MM.1S (cell line): ENCODE results near the gene TMEM175.

ENCODE experiments used
- DNase-seq: peaks from one replicate; pipeline ENCODE4 v3.0.0-alpha.2; 2015
- H2AFZ ChIP-seq: fragments of 300-600 bp; sonication (generic); 2 replicates; pipeline ENCODE4 v1.6.0; 2016; ENCODE audit warnings: antibody characterized with exemption, low read length
- H3F3A ChIP-seq: fragments of 300-600 bp; sonication (generic); 2 replicates; pipeline ENCODE4 v1.6.1; 2016; ENCODE audit warnings: mild to moderate bottlenecking, antibody characterized with exemption, low read length, moderate library complexity, mixed read lengths; ENCODE audit not compliant: insufficient read depth
- H3K27ac ChIP-seq: fragments of 300-600 bp; sonication (generic); 2 replicates; pipeline ENCODE4 v1.5.1; 2016; ENCODE audit warnings: mild to moderate bottlenecking, low read length
- H3K27me3 ChIP-seq: fragments of 300-600 bp; sonication (generic); replicated peaks from 2 replicates; pipeline ENCODE4 v1.6.0; 2016; ENCODE audit warnings: low read length; ENCODE audit not compliant: insufficient read depth
- H3K36me3 ChIP-seq: fragments of 300-600 bp; sonication (generic); replicated peaks from 2 replicates; pipeline ENCODE4 v1.6.1; 2016; ENCODE audit warnings: mild to moderate bottlenecking, low read length, mixed read lengths; ENCODE audit not compliant: insufficient read depth
- H3K4me1 ChIP-seq: fragments of 300-600 bp; sonication (generic); 2 replicates; pipeline ENCODE4 v1.6.1; 2016; ENCODE audit warnings: low read length, mixed read lengths
- H3K4me2 ChIP-seq: fragments of 300-600 bp; sonication (generic); 2 replicates; pipeline ENCODE4 v1.6.0; 2016; ENCODE audit warnings: low read depth, low read length
- H3K4me3 ChIP-seq: fragments of 300-600 bp; sonication (generic); 2 replicates; pipeline ENCODE4 v1.5.1; 2016; ENCODE audit warnings: low read length, mixed read lengths
- H3K79me2 ChIP-seq: fragments of 300-600 bp; sonication (generic); 2 replicates; pipeline ENCODE4 v1.6.1; 2016; ENCODE audit warnings: mixed run types, low read length, mixed read lengths
- H3K9ac ChIP-seq: fragments of 300-600 bp; sonication (generic); 2 replicates; pipeline ENCODE4 v1.6.1; 2016; ENCODE audit warnings: low read length, mixed read lengths
- H3K9me2 ChIP-seq: fragments of 300-600 bp; sonication (generic); replicated peaks from 2 replicates; pipeline ENCODE4 v1.6.1; 2016; ENCODE audit warnings: mild to moderate bottlenecking, low read length, mixed read lengths; ENCODE audit not compliant: insufficient read depth
- H3K9me3 ChIP-seq: fragments of 300-600 bp; sonication (generic); replicated peaks from 2 replicates; pipeline ENCODE4 v1.6.1; 2016; ENCODE audit warnings: mild to moderate bottlenecking, low read length, mixed read lengths; ENCODE audit not compliant: insufficient read depth
- H4K20me1 ChIP-seq: fragments of 300-600 bp; sonication (generic); 2 replicates; pipeline ENCODE4 v1.6.1; 2016; ENCODE audit warnings: mild to moderate bottlenecking, low read length, moderate library complexity, mixed read lengths; ENCODE audit not compliant: insufficient read depth
- EZH2 ChIP-seq: fragments of 300-600 bp; sonication (generic); optimal IDR thresholded peaks from 2 replicates; pipeline ENCODE3; 2017; ENCODE audit warnings: low read depth, mild to moderate bottlenecking, antibody characterized with exemption, low read length, mixed read lengths
- EZH2phosphoT487 ChIP-seq: fragments of 300-600 bp; sonication (generic); IDR thresholded peaks from 2 replicates; pipeline ENCODE4 v1.6.1; 2018; ENCODE audit warnings: antibody characterized with exemption, low read length
- TF ChIP-seq, protein P1 (sequence below): fragments of 300-600 bp; sonication (generic); IDR thresholded peaks from 2 replicates; pipeline ENCODE4 v1.5.1; 2016; ENCODE audit warnings: antibody characterized with exemption, low read length, mixed read lengths

TMEM175 gene

DNA sequence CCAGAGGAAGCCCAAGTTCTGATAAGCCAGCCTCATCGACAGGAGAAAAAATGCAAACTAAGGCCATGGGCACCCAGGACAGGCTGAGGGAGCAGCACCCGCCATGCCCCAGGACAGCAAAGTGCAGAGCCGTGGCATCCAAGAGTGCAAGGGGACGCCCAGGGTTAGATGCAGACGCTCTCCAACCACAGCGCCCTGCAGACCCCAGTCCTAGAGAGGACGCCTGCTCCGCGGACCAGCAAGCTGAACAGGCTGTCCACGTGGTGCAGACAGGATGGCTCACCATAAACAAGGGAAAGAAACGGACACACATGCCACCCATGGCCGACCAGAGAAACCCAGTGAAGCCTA, 32.7 kb upstream of the TMEM175 start:
- Histone ChIP-seq H3K9ac (no peak overlapping the region), H3K27ac (no peak overlapping the region), H3K79me2 (peaks cover 6% of the 10 kb centered on the region), H3F3A (no peaks in the 10 kb centered on the region), H3K4me3 (no peak overlapping the region), H4K20me1 (no peaks in the 10 kb centered on the region), H3K9me3 (no peaks in the 10 kb centered on the region), H2AFZ (no peak overlapping the region), H3K4me2 (no peak overlapping the region), H3K9me2 (no peaks in the 10 kb centered on the region), H3K36me3 (peaks cover 14% of the 10 kb centered on the region), H3K27me3 (no peaks in the 10 kb centered on the region), H3K4me1 (no peaks in the 10 kb centered on the region)
- no peak for DNase-seq
- TF ChIP-seq EZH2phosphoT487 (no peak), EZH2 (no peak)
- TF ChIP-seq, protein P1, sequence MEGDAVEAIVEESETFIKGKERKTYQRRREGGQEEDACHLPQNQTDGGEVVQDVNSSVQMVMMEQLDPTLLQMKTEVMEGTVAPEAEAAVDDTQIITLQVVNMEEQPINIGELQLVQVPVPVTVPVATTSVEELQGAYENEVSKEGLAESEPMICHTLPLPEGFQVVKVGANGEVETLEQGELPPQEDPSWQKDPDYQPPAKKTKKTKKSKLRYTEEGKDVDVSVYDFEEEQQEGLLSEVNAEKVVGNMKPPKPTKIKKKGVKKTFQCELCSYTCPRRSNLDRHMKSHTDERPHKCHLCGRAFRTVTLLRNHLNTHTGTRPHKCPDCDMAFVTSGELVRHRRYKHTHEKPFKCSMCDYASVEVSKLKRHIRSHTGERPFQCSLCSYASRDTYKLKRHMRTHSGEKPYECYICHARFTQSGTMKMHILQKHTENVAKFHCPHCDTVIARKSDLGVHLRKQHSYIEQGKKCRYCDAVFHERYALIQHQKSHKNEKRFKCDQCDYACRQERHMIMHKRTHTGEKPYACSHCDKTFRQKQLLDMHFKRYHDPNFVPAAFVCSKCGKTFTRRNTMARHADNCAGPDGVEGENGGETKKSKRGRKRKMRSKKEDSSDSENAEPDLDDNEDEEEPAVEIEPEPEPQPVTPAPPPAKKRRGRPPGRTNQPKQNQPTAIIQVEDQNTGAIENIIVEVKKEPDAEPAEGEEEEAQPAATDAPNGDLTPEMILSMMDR: no peak

DNA sequence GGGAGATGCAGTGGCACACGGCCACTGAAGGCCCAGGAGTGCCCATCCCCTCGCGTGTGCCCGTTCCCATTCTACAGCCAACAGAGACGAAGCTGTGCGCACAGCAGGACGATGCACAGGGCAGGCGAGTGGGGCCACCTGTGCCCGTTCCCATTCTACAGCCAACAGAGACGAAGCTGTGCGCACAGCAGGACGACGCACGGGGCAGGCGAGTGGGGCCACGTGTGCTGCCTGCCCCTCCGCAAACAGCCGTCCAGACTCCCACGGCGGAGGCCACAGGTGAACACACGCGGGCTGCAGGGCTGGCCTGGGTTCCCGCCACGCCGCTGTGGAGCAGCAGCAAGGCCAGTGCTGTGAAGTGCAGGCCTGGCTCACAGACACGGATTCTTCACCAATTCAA, 32.2 kb upstream of the TMEM175 start:
- Histone ChIP-seq H3K79me2 (peaks cover 6% of the 10 kb centered on the region), H3F3A (no peaks in the 10 kb centered on the region), H3K36me3 (peaks cover 18% of the 10 kb centered on the region), H3K4me2 (no peak overlapping the region), H3K9ac (no peak overlapping the region), H3K9me3 (no peaks in the 10 kb centered on the region), H3K9me2 (no peaks in the 10 kb centered on the region), H3K4me3 (no peak overlapping the region), H3K27ac (no peak overlapping the region), H3K27me3 (no peaks in the 10 kb centered on the region), H3K4me1 (no peaks in the 10 kb centered on the region), H2AFZ (no peak overlapping the region), H4K20me1 (no peaks in the 10 kb centered on the region)
- DNase-seq: no peak
- TF ChIP-seq EZH2 (no peak), EZH2phosphoT487 (no peak)
- TF ChIP-seq, protein P1: no peak

DNA sequence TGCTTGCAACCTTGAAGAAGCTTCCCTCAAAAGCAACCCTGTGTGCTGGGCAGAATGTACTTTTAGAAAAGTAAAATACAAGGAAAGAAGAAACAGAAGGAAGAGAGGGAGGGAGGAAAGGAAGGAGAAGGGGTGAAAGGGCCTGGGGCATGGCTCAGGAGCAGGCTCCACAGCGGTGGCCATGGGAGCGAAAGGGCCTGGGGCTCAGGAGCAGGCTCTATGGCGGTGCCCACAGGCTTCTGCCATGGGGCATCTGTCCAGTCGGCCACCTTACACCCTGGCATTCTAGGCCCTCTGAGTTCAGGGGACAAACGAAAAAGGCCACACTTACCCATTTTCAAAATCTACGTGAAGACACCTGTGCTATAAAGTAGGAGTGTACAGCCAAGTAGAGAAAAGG, 31.5 kb upstream of the TMEM175 start:
- peaks cover 6% of the 10 kb centered on the region for H3K79me2 ChIP-seq
- H3K9me3 ChIP-seq: no peaks in the 10 kb centered on the region
- H3K27ac ChIP-seq: no peak overlapping the region
- H3K9ac ChIP-seq: no peak overlapping the region
- no peak overlapping the region for H3K4me3 ChIP-seq
- no peaks in the 10 kb centered on the region for H4K20me1 ChIP-seq
- H3K9me2 ChIP-seq: no peaks in the 10 kb centered on the region
- no peaks in the 10 kb centered on the region for H3K27me3 ChIP-seq
- no peak overlapping the region for H2AFZ ChIP-seq
- TF ChIP-seq EZH2: no peak
- TF ChIP-seq EZH2phosphoT487: no peak
- TF ChIP-seq, protein P1: no peak
- no peaks in the 10 kb centered on the region for H3F3A ChIP-seq
- H3K4me1 ChIP-seq: no peaks in the 10 kb centered on the region
- H3K36me3 ChIP-seq: peaks cover 14% of the 10 kb centered on the region
- no peak for DNase-seq
- H3K4me2 ChIP-seq: no peak overlapping the region
